ENCODE data around the gene PON3. TPM values are rescaled to one million over a fixed set of nuclear protein-coding genes. Genes with fewer than 3 reads are reported as not detected.

Gene PON3
- total and polyA plus RNA-seq, 2 experiments from 2014 or later: 1.4 to 1.6 TPM

GRCh38 chr7:95309951-95310350, 86.2 kb downstream of the PON3 start:
- Histone ChIP-seq H3K36me3 (ENCODE audit: insufficient read depth) (no peaks in the 10 kb centered on the region), H3F3A (replicated peaks; ENCODE audit: low read depth) (no peaks in the 10 kb centered on the region), H2AFZ (no peak overlapping the region), H3K4me1 (ENCODE audit: insufficient read depth) (no peaks in the 10 kb centered on the region), H3K79me2 (replicated peaks; ENCODE audit: insufficient read depth) (no peaks in the 10 kb centered on the region), H3K27me3 (ENCODE audit: insufficient read depth) (no peaks in the 10 kb centered on the region), H3K4me2 (no peak overlapping the region), H4K20me1 (replicated peaks; ENCODE audit: insufficient read depth) (no peaks in the 10 kb centered on the region), H3K4me3 (no peak overlapping the region), H3K9me2 (ENCODE audit: insufficient read depth) (no peaks in the 10 kb centered on the region), H3K27ac (ENCODE audit: low read depth) (no peak overlapping the region)
- no peak overlapping the region for H3K4me3 Mint-ChIP-seq
- no peak overlapping the region for H3K27ac Mint-ChIP-seq
- no peaks in the 10 kb centered on the region for H3K9me3 Mint-ChIP-seq
- no peak for ATAC-seq
- DNase-seq (ENCODE audit: low spot score): no peak
- H3K36me3 Mint-ChIP-seq (ENCODE audit: low read depth): no peaks in the 10 kb centered on the region
- H3K4me1 Mint-ChIP-seq: peaks cover 7% of the 10 kb centered on the region
- H3K27me3 Mint-ChIP-seq (ENCODE audit: insufficient read depth, low read depth, poor library complexity): peaks cover 1% of the 10 kb centered on the region
- TF ChIP-seq POLR2AphosphoS5 (IDR thresholded peaks at IDR 0.05; ENCODE audit: low read depth) (no peak), CREB1 (CRISPR knock-in tag; IDR thresholded peaks at IDR 0.05; ENCODE audit: low read depth) (no peak), CTCF (conservative IDR thresholded peaks at IDR 0.05; ENCODE audit: low read depth in 2 of 2) (no peak), EZH2phosphoT487 (IDR thresholded peaks at IDR 0.05; ENCODE audit: unreplicated experiment) (no peak), ZNF462 (CRISPR knock-in tag; IDR thresholded peaks at IDR 0.05) (no peak), JUNB (IDR thresholded peaks at IDR 0.05; ENCODE audit: unreplicated experiment) (no peak), ZNF331 (CRISPR knock-in tag; IDR thresholded peaks at IDR 0.05; ENCODE audit: low read depth) (no peak), REST (IDR thresholded peaks at IDR 0.05; ENCODE audit: unreplicated experiment) (no peak), STAT1 (IDR thresholded peaks at IDR 0.05; ENCODE audit: unreplicated experiment) (no peak), ETS1 (IDR thresholded peaks at IDR 0.05) (no peak)
